Mesenteric fat pad (tissue), 1 donor: Measurements from ENCODE around the gene TBC1D4. TPM values are rescaled to one million over a fixed set of nuclear protein-coding genes. Genes with fewer than 3 reads are reported as not detected.
"Not testable (repeated sequence)": the region's sequence is repeated elsewhere in the genome, so short reads cannot be mapped to it uniquely, and the experiment has no call there.

Experiments used
- DNase-seq: peaks from one replicate; pipeline ENCODE4 v3.0.0-alpha.2; 2020; ENCODE audit warnings: low spot score
- total RNA-seq: library from RNA; stranded (reverse); fragmentation: NEBNext Ultra II Directional; extraction: Animal tissue kit (Norgen Biotek cat#: 25700); gene quantifications from one replicate; pipeline ENCODE4 v1.2.1, GENCODE V29; 2021
- donor health status: DM: yes; HTN: yes; CAD: no.

Gene TBC1D4
- total RNA-seq, 1 donor from 2014 or later, result 44.5 TPM

- no peak for DNase-seq
Observed at GRCh38 chr13:75455962-75456361, 26.0 kb downstream of the TBC1D4 start.

- no peak for DNase-seq
Observed at GRCh38 chr13:75454497-75454896, 27.5 kb downstream of the TBC1D4 start.

GRCh38 chr13:75452564-75452963 lies 29.4 kb downstream of the TBC1D4 start:
- no peak for DNase-seq

GRCh38 chr13:75447493-75447892 lies 34.5 kb downstream of the TBC1D4 start:
- DNase-seq, result no peak

GRCh38 chr13:75446874-75447273 lies 35.1 kb downstream of the TBC1D4 start:
- no peak for DNase-seq

GRCh38 chr13:75445717-75446499 lies 36.1 kb downstream of the TBC1D4 start:
- no peak for DNase-seq

- DNase-seq, result no peak
Observed at GRCh38 chr13:75444016-75444415, 38.0 kb downstream of the TBC1D4 start.

GRCh38 chr13:75443356-75443958 lies 38.5 kb downstream of the TBC1D4 start:
- no peak for DNase-seq

- DNase-seq, result no peak
Observed at GRCh38 chr13:75442736-75443234, 39.2 kb downstream of the TBC1D4 start.

- no peak for DNase-seq
Observed at GRCh38 chr13:75440100-75440499, 41.9 kb downstream of the TBC1D4 start.

GRCh38 chr13:75437582-75438318 lies 44.2 kb downstream of the TBC1D4 start:
- no peak for DNase-seq

GRCh38 chr13:75434126-75434525 lies 47.8 kb downstream of the TBC1D4 start:
- DNase-seq, result not testable (repeated sequence)

GRCh38 chr13:75432811-75433244 lies 49.1 kb downstream of the TBC1D4 start:
- DNase-seq, result no peak

GRCh38 chr13:75432045-75432444 lies 49.9 kb downstream of the TBC1D4 start:
- DNase-seq, result no peak

- DNase-seq, result no peak
Observed at GRCh38 chr13:75430436-75431209, 51.3 kb downstream of the TBC1D4 start.

GRCh38 chr13:75426421-75426820 lies 55.5 kb downstream of the TBC1D4 start:
- DNase-seq, result no peak

GRCh38 chr13:75425216-75426009 lies 56.6 kb downstream of the TBC1D4 start:
- DNase-seq, result no peak

- no peak for DNase-seq
Observed at GRCh38 chr13:75423946-75424345, 58.0 kb downstream of the TBC1D4 start.

GRCh38 chr13:75422028-75422427 lies 59.9 kb downstream of the TBC1D4 start:
- no peak for DNase-seq

- no peak for DNase-seq
Observed at GRCh38 chr13:75421133-75421532, 60.8 kb downstream of the TBC1D4 start.
